B cell (primary cell): ENCODE measurements around the gene PCK1.

Experiments
- CTCF ChIP-seq: fragments of 200-600 bp; IDR thresholded peaks from one replicate; pipeline ENCODE4 v1.8.0; 2022; ENCODE audit warnings: antibody characterized with exemption, mild to moderate bottlenecking
- EZH2 ChIP-seq: IDR thresholded peaks from 2 replicates; pipeline ENCODE4 v1.6.1; 2012; ENCODE audit warnings: borderline replicate concordance, low read depth, mild to moderate bottlenecking, moderate library complexity, low read length; ENCODE audit not compliant: insufficient read depth, poor library complexity, severe bottlenecking

- TF ChIP-seq CTCF (no peak), EZH2 (no peak)
Observed at GRCh38 chr20:57553376-57554018, 7.4 kb upstream of the PCK1 start.
